GM20000 (cell line): ENCODE measurements around the gene FOXE1.

ENCODE experiments used
- DNase-seq: peaks from one replicate; pipeline ENCODE4 v3.0.0; 2012; ENCODE audit warnings: low spot score
- TF ChIP-seq, protein P1 (sequence below): IDR thresholded peaks from 2 replicates; pipeline ENCODE4 v1.5.1; 2012; ENCODE audit warnings: mild to moderate bottlenecking, control low read depth; ENCODE audit errors: extremely low read depth, missing control alignments

The FOXE1 gene

GRCh38 chr9:97900103-97900737, 47.2 kb downstream of the FOXE1 start:
- TF ChIP-seq, protein P1, sequence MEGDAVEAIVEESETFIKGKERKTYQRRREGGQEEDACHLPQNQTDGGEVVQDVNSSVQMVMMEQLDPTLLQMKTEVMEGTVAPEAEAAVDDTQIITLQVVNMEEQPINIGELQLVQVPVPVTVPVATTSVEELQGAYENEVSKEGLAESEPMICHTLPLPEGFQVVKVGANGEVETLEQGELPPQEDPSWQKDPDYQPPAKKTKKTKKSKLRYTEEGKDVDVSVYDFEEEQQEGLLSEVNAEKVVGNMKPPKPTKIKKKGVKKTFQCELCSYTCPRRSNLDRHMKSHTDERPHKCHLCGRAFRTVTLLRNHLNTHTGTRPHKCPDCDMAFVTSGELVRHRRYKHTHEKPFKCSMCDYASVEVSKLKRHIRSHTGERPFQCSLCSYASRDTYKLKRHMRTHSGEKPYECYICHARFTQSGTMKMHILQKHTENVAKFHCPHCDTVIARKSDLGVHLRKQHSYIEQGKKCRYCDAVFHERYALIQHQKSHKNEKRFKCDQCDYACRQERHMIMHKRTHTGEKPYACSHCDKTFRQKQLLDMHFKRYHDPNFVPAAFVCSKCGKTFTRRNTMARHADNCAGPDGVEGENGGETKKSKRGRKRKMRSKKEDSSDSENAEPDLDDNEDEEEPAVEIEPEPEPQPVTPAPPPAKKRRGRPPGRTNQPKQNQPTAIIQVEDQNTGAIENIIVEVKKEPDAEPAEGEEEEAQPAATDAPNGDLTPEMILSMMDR = no peak
- no peak for DNase-seq

DNA sequence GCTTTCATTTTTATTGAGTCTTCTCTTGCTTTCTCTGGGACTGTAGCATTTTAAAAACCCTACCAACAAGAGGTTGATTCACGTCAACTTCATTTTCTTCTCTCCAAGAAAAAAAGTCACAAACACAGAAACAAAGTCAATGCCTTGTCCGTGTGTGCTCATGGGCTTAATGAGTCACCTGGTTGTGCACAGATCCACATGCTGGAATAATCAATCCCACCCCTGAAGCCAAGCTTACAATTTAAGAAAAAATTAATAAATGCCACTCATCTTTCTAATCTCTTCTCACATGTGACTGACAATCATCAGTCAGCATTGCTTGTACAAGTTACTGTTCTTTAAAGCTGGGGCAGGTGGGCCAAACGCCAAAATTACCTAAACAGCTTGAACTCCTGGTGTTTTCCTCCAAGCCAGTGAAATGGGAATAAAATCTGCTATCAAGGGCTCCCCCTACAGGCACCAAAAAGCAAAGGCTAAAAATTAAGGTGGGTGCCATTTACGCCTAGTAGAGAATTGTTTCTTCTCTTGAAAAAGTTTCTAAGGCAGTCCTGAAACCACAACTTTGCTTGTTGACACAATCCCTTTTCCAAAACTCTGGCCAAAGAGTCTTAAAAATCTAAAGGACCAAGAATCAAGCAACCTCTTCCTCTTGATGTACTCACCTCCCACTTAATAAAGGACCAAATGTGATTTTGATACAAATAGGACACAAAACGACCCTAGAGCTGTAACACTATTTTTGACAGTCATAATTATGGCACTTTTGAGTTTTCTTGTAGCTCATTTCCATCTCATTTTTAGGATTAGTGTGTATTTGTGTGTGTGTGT, 47.9 kb downstream of the FOXE1 start:
- DNase-seq = peak; percentile 46
- TF ChIP-seq, protein P1 = peak; percentile 53

DNA sequence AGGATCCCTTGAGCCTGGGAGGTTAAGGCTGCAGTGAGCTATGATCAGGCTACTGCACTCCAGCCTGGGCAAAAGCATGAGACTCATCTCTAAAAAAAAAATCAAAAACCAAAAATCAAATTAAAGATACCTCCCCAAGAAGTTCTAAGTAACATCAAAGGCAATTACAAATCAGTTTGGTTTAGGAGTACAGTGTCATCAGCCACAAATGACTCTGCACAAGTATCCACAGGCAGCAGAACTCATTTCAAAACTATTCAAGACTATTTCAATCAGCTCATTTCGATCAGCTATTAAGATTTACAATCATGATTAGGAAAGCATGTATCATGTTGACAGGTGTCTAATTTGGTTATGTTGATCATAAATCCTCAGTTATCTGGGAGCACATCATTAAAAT, 50.2 kb downstream of the FOXE1 start:
- TF ChIP-seq, protein P1 = no peak
- no peak for DNase-seq

DNA sequence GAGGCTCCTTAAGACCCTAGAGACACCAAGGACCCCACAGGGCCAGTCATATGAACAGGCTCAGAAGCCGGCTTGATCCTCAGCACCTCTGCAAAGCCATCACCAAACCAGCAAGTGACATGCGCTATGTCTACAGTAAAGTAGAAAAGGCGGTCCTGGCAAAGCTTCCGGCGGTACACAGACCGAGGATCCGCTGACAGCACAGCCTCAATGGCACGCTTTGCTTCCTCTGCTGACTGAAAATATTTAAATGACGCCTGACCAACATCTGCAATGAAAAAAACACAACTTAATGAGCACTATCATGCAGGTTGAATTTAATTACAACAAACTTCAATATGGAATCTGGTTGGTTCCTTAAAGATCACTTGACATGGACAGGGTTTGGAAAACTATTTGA, 51.7 kb downstream of the FOXE1 start:
- TF ChIP-seq, protein P1 = no peak
- DNase-seq = no peak

- no peak for DNase-seq
- TF ChIP-seq, protein P1 = no peak
Observed at GRCh38 chr9:97905228-97905627, 52.2 kb downstream of the FOXE1 start.
